HG02973 (cell line): ENCODE data around the gene FCN1.

Experiments
- ATAC-seq: cut with Tn5 transposase; IDR thresholded peaks from one replicate; pipeline ENCODE4 v1.9.1; 2021; ENCODE audit warnings: moderate library complexity; ENCODE audit not compliant: unreplicated experiment

FCN1 gene

DNA sequence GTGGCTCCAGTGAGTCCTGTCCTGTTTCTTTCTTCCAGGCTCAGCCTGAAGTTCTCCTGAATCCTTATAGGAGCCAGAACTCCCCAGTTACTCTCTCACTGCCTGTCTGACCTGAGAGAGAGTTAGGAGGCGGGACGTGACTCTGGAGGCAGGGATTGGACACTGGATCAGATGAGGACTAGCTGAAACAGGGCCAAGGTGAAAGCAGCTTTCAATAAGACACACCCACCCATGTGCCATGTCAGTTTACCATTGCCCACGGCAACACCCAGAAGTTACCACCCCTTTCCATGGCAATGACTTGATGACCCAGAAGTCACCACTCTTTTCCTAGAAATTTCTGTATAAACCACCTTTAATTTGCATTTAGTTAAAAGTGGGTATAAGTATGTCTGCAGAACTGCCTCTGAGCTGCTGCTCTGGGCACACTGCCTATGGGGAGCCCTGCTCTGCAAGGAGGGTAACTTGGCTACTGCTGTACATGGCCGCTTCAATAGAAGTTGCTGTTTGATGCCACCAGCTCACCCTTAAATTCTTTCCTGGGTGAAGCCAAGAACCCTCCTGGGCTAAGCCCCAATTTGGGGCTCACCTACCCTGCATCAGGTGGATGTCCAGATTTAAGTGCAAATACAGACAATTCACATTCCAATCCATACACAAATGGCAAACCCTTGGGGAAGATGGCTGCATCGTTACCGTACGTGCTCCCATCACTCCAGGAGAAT lies 23.4 kb downstream of the FCN1 start:
- no peak for ATAC-seq

DNA sequence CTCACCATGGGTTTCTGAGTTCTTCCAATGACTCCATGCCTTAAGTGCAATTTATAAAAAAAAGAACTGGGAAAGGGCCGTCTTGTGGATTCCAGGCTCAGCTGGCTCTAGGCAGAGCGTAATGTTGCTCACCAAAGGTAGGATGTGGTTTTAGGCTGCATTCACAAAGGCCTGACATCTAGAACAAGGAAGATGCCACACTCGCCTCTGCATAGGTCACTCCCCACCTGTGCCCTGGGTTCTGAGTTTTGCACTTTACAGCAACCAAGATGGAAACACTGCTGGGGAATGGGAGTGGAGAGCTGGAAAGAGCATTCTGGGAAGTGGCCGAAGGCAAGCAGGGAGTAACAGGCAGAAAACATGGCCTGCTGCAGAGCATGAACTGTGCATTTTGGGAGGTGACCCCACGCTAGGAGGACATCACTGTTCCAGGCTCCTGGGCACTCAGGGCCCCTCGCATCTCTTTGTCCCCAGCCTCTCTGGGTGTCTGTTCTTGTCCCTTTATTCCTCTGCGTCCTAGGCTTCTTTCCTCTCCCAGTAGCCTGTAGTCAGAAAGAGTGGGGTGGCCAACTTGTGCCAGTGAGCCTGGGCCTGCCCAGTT lies 24.8 kb downstream of the FCN1 start:
- no peak for ATAC-seq

DNA sequence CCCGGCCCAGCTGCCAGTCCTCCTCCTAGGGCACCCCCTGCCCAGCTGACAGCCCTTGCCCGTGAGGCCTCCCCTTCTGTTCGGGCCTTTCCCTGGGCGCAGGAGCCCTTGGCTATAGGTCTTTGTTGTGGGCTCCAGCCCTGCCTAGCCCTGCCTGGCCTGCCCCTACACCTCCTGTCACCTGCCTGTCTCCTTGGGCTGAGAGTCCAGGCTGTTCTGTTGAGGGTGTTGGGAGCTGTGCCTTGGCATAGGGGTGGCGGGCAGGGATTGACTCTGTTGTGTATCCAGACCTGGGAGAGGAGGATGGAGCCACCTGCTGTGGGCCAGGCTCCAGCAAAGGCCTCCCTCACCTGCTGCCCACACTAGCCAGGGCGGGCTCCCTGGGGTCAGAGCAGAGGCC lies 25.5 kb downstream of the FCN1 start:
- no peak for ATAC-seq

DNA sequence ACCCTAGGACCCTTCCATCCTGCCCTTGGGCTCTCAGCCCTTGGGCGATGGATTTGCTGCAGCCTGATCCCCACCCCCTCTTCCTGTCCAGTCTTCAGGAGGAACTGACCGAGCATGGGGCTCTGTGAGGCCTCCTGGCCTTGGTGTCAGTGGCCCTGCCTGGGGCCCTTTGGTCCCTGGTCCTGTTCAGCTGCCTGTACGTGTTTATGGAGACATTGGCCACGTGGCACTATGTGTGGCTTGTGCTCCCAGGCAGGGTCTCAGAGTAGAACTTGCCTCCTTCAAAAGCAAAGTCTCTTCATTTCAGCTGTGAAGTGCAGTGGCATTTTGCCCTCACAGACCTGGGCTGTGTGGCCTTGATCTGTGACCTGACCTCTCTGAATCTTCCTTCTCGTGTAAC lies 26.0 kb downstream of the FCN1 start:
- no peak for ATAC-seq

DNA sequence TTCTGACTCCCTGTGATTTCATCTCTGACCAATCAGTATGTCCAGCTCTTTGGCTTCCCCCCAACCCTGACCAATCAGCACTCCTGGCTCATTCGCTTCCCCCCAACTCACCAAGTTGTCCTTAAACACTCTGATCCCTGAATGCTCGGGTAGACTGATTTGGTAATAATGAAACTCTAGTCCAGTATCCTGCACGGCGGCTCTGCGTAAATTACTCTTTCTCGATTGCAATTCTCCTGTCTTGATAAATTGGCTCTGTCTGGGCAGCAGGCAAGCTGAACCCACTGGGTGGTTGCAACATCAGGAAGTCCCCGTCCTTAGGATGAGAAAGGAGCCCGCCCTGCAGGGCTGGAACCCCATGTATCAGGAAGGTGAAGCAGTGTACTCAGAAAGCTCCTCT lies 26.7 kb downstream of the FCN1 start:
- ATAC-seq: no peak

DNA sequence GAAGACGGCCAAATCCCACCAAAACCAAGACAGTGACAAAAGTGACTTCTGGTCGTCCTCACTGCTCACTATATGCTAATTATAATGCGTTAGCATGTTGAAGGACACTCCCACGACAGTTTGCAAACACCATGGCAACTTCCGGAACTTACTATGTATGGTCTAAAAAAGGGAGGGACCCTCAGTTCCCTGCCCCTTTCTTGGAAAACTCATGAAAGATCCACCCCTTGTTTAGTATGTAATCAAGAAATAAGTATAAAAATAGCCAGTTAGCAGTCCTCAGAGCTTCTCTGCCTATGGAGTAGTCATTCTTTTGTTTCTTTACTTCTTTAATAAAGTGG lies 27.6 kb downstream of the FCN1 start:
- no peak for ATAC-seq

DNA sequence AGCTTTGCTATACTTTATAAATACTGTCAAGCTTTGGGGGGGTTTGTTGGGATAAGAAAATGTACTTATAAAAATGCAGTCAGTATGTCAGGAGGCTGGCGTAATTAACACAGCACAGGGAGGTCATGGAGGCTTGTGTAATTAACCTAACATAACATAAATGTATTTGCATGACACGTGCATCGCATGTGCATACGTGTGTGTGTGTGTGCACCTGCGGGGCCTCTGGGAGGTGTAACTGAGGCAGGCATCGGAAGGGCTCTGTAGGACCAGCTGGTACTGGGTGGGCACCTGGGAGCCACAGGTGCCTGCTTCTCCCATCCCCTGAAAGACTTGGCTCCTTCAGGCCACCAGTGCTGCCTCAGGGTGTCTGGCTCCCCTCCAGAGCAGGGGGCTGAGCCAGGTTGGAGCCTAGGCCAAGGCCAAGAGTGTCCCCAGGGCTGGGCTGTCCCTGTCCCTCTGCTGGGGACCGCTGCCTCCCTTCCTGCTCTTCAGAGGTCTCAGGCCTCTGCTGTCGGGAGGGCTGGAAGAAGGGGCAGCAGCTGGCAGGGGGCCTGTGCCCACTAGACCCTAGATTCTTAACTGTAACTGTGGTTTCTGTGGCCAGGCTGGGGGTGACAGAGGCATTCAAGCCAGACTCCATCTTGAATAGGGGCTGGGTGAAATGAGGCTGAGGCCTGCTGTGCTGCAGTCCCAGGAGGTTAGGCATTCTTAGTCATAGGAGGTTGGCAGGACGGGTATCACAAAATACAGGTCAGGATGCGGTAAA lies 28.1 kb downstream of the FCN1 start:
- no peak for ATAC-seq

DNA sequence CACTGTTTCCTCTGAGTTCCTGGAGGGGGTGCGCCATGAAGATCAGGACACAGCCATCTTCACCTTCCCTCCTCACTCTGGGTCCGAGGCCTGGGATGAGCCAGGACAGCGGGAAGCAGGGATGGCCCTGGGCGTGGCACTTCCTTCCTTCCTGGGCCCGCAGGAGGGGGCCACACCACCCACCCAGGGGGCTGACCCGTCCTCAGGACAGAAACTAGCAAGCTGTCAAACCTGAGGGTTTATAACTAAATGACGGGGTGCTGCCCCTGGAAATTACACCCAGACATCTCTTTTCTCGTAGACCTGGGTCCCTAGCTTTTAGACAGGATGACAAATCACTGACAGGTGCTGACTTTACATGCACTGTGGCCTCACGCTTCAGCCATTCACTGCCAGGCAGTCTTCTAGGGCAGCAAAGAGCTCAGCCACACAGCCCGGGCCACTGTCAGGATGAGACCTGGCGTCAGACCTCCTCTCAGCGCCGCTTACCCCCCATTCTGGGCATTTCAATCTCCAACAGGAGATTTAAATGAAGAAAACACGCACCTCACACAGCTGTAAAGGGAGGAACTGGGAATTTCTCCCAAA lies 29.0 kb downstream of the FCN1 start:
- ATAC-seq: no peak

DNA sequence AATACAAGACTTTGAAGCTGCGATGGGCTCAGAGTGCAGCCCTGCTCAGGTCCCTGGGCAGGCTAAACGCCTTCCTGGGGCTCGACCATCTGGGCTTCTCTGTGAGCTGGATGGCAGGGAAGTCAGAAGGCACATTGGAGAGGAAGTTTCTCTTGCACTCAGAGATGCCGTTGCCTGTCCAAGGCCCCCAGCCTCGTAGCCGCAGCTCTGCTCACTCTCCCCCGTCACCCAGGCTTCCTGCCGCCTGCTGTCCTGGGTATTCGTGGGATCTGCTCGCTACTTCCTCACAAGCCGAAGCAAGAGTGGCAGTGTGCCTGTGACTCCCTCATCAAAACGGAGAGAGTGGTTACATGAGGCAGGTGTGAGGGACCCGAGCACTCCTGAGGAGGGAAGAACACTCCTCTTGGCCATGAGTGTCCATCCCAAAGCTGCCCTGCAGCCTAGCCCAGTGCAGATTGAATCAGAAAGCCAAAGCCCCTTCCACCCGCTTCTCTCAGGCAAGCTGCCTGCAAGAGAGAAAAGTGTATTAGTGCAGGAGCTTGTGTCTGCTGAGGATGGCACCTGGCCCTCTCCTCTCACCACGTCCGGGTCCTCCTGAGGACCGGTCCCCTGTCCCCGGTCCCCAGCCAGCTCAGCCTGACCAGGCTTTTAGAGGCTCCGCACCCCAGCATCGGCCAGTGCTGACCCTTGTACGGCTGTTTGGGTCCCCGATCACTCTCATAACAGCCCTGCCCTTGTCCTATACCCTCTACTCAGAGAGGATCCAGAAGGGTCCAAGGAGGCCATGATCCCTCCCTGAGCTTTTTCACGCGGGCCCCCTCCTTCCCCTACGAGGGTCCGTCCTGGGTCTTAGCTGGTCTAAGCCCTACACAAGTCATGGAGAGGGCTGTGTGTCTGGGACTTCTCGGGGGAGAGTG lies 29.8 kb downstream of the FCN1 start:
- no peak for ATAC-seq

DNA sequence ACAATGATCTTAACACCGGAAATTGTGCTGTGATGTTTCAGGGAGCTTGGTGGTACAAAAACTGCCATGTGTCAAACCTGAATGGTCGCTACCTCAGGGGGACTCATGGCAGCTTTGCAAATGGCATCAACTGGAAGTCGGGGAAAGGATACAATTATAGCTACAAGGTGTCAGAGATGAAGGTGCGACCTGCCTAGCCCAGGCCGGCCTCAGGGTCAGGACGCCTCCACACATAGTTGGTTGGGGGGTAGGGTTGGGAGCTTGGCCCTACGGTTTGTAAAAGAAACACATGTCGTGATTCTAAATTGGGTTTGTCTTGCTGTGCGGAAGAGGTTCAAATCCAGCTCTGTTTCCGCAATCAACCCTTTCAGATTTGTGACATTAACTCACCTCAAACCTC lies 30.5 kb downstream of the FCN1 start:
- ATAC-seq: no peak

DNA sequence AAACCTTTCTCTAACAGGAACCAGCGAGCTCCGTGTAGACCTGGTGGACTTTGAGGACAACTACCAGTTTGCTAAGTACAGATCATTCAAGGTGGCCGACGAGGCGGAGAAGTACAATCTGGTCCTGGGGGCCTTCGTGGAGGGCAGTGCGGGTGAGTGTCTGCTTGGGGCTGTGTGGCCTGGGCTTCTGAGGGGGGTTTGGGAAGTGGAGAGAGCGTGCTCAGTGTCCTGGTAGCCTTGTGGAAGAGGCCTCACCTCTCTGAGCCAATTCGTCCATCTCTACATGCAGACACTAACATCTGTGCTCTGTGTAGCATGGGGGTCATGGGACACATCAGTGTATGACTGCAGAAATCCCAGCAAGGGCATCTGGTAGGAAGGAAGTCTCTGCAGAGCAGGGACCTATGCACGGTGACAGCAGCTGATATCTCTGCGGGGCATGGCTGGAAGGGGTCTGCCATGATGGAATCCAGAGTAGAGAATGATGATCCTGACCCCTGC lies 31.2 kb downstream of the FCN1 start:
- ATAC-seq: no peak

DNA sequence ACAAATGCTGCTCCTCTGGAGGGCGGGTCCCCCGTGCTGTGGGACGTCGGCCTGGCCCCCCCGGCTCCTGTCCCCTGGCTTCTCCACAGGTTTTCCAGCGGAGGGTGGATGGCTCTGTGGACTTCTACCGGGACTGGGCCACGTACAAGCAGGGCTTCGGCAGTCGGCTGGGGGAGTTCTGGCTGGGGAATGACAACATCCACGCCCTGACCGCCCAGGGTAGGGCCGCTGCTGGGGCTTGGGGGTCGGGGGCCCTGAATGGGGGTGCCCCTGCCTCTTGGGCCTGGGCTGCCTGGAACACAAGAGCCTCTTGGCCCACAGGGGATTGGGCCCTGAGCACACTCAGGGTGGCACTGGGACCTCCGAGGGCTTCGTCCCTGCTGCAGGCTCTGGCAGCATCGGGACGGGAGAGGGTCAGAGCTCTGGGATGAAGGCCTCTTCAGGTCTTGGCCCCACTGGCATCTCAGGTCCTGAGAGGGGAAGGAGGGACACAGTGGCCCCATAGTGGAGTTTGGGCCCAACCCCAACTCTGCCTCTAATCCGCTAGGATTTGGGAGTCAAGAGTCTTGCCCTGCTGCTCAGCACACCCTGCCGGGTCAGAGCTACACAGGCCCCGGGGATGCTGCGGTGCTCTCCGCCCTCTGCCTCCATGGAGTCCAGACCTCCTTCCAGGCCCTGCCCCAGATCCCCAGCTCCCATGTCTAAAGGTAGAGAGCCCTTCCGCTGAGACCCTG lies 31.9 kb downstream of the FCN1 start:
- no peak for ATAC-seq

DNA sequence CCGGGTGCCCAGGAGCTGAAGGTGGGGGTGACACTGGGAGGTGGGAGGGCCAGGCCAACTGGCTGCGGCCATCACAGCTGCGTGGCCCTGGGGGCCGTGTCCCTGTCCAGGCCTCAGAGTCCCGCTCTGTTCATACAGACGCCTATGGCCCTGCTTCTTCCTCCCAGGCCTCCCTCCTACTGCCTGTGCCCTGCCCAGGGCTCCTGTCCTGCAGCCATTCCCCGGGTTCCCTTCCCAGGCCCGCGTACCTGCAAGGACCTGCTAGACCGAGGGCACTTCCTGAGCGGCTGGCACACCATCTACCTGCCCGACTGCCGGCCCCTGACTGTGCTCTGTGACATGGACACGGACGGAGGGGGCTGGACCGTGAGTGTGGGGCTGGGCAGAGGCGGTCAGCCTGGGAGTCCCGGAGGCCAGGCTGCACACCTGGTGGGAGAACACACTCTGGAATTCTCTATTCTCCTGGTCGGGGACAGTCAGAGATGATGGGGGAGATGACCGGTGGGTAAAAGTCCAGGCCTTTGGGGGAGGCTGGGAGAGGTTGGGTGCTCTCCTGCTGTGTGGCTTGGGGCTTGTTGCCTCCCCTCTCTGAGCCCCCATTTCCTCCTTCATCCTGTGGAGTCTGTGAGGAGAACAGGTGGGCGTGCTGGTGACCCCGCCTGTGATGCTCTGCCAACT lies 32.6 kb downstream of the FCN1 start:
- ATAC-seq: no peak

DNA sequence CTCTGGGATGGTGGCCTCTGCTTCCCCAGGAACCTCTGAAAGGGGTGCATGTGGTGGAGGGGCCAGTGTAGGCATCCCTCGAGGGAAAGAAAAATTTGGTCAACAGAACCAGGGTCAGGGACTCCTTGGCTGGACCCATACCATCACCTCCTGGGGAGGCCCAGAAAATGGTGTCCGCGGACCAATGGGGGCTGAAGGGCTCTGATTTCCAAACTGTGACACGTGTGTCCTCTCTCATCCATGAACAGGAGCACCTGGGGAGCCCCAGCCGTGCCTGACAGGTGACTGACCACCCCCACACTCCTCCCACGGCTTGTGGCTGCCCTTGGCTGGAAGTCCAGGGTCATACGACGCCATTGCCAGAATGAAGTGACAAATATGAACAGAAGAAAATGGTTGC lies 33.2 kb downstream of the FCN1 start:
- ATAC-seq: no peak

DNA sequence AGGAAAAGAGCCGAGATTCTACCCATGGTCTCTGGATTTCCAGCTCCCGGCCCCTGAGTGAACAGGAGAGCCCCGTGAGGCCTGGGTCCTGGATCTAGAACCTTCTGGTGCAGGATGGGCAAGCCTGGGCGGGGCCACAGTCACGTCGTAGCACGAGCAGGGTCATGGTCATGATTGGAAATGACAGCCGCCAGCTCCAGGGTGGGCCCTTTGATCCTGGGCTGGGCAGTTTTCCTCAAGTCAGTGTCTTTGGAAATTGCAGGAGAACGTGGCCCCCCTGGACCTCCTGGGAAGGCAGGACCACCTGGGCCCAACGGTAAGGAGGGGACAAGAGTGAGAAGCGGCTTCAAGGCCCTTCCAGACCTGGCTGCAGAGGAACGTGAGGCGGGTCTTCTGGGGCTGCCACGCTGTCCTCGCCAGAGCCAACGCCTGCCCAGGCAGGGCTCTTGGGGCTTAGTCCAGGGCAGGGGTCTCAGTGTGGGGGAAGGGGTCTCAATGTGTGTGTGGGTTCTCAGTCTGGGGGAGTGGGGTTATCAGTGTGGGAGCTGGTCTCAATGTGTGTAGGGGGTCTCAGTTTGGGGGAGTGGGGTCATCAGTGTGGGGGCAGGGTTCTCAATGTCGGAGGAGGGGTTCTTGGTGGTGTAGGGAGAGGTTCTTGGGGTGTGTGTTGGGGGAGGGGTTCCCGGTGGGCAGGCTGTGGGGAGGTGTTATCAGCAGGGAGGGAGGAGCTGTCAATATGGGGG lies 34.5 kb downstream of the FCN1 start:
- ATAC-seq: no peak

DNA sequence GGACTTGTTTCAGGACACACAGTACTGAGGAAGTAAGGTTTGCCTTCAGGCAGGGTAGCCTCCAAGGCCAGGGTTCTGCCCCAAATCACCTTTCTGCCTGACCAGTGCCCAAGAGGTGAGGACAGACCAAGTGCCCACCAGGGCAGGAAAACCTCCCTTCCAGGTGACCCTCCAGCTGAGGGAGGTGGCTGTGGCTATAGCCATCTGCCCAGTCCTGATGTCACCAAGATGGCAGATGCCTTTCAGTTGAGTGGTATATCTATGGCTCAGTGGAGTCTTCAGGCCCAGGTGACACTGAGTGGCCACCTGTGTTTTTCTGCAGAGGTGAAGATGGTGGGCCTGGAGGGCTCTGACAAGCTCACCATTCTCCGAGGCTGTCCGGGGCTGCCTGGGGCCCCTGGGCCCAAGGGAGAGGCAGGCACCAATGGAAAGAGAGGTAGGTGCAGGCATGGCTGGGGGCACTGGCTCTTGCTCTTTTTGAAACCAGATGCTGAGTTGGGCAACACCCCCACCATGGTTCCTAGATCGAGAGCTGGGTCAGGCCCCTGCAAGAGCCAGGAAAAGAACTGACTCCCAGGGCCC lies 35.4 kb downstream of the FCN1 start:
- no peak for ATAC-seq

DNA sequence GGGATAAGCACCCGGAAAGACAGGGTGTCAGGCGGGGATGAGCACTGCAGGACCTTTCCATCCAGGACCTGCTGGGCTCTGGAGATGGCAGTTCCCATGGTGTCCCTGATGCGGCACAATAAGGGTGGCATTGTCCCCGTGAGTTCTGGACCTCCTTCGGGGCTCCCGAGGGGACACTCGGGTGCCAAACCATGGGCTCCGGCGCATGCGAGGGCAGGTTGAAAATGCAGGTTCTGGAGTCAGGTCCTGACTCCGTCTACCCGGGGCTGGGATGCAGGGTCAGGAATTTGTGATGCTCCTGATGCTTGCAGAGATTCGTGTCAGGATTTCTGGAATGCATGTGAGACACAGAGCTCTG lies 36.4 kb downstream of the FCN1 start:
- no peak for ATAC-seq

DNA sequence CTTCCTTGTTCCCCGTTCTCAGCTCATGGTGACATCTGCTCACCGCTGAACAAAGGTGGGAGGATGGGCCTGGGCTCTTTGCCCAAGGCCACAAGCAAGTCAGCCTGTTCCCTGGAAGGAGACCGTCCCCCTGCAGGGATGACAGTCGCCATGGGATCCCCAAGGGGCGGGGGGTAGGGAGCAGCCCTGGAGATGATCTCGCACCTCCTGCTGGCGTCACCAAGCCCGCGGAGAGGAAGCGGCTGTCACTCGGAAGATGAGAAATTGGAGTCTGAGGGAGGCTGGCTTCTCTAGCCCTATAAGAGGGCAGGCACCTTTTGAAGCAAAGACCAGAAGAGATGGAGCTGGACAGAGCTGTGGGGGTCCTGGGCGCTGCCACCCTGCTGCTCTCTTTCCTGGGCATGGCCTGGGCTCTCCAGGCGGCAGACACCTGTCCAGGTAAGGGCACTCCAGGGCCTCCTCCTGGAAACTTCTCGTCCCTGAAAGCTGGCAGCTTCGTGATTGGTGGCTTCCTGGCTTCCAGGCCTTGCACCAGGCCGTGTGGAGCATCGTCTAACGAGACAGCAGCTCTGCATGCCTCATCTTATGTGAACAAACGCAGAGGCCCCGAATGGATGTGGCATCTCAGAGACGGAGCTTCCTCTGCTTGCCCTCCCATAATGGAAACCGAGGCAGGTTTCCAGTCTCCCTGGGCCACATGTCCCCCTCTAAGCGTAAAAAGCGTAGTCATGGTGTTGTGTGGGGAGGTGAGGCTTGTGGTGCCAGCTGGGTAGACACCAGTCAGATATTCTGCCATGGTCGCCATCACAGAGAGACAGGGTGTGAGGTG lies 37.0 kb downstream of the FCN1 start, which contains the start of gene FCN2:
FCN2 (plus strand) TSS at position 327 of the 829 bp plus-strand sequence; CDS start at position 339, 12 bp downstream.
- no peak for ATAC-seq
